NCI-H146 treated with DMSO at 0.1 percent for 48 hours (cell line): Measurements from ENCODE around the gene SATB2.

ENCODE experiments used
- DNase-seq: peaks from one replicate; lab custom pipeline; 2025; ENCODE audit not compliant: unreplicated experiment; lab: John Stamatoyannopoulos, UW

The SATB2 gene

GRCh38 chr2:199335502-199335901 is 122.2 kb downstream of the SATB2 start:
- no peak for DNase-seq

- no peak for DNase-seq
Observed at GRCh38 chr2:199329466-199329865, 128.3 kb downstream of the SATB2 start.

GRCh38 chr2:199329031-199329430 is 128.7 kb downstream of the SATB2 start:
- DNase-seq = no peak

GRCh38 chr2:199325881-199326280 is 131.9 kb downstream of the SATB2 start:
- DNase-seq = no peak

GRCh38 chr2:199322151-199322550 is 135.6 kb downstream of the SATB2 start:
- no peak for DNase-seq

GRCh38 chr2:199317646-199318045 is 140.1 kb downstream of the SATB2 start:
- DNase-seq = no peak

- no peak for DNase-seq
Observed at GRCh38 chr2:199316851-199317250, 140.9 kb downstream of the SATB2 start.

- DNase-seq = no peak
Observed at GRCh38 chr2:199315299-199316179, 142.2 kb downstream of the SATB2 start.

GRCh38 chr2:199312931-199313330 is 144.8 kb downstream of the SATB2 start:
- no peak for DNase-seq

- peak; percentile 46 for DNase-seq
Observed at GRCh38 chr2:199310771-199311585, 146.8 kb downstream of the SATB2 start.

- DNase-seq = peak; percentile 80
Observed at GRCh38 chr2:199309973-199310372, 147.8 kb downstream of the SATB2 start.

GRCh38 chr2:199309411-199309810 is 148.3 kb downstream of the SATB2 start:
- DNase-seq = no peak

GRCh38 chr2:199308567-199308966 is 149.2 kb downstream of the SATB2 start:
- no peak for DNase-seq

GRCh38 chr2:199307461-199307860 is 150.3 kb downstream of the SATB2 start:
- DNase-seq = no peak

GRCh38 chr2:199306116-199306515 is 151.6 kb downstream of the SATB2 start:
- DNase-seq = no peak

- DNase-seq = no peak
Observed at GRCh38 chr2:199303728-199304177, 154.0 kb downstream of the SATB2 start.

- DNase-seq = no peak
Observed at GRCh38 chr2:199302851-199303250, 154.9 kb downstream of the SATB2 start.

GRCh38 chr2:199288424-199288823 is 169.3 kb downstream of the SATB2 start:
- DNase-seq = no peak

- no peak for DNase-seq
Observed at GRCh38 chr2:199282309-199282708, 175.4 kb downstream of the SATB2 start.

- no peak for DNase-seq
Observed at GRCh38 chr2:199279146-199279545, 178.6 kb downstream of the SATB2 start.

GRCh38 chr2:199278099-199278498 is 179.6 kb downstream of the SATB2 start:
- DNase-seq = no peak

- peak; percentile 38 for DNase-seq
Observed at GRCh38 chr2:199273042-199273511, 184.7 kb downstream of the SATB2 start.
